GM12865 (cell line): ENCODE data around the gene LRRK1.

Source experiments
- DNase-seq: peaks from one replicate; pipeline ENCODE4 v3.0.0; 2010; ENCODE audit warnings: low read depth
- H3K4me3 ChIP-seq: 2 replicates; pipeline ENCODE4 v1.5.1; 2011; ENCODE audit warnings: mild to moderate bottlenecking, low read depth, low read length, control low read depth
- TF ChIP-seq, protein P1 (sequence below): IDR thresholded peaks from 2 replicates; pipeline ENCODE4 v1.5.1; 2011; ENCODE audit warnings: low read length, control low read depth, low read depth, inconsistent platforms; ENCODE audit not compliant: insufficient read depth; ENCODE audit errors: missing control alignments

The LRRK1 gene

DNA sequence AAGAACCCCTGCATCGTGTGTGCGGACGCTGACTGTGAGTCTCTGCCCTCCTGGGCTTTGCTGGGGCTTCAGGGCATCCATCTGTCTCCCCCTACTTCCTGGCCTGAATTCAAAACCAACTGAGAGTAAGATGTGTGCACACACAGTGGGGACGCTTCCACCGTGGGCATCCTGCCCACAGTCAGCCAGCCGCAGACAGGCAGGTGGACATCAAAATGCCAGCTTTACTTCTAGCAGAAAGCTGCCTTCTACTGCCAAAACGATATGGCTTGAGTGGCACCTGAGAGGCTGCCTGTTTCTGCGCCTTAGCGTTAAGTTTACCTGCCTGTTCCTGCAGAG, 21.0 kb upstream of the LRRK1 start:
- no peak overlapping the region for H3K4me3 ChIP-seq
- TF ChIP-seq, protein P1, sequence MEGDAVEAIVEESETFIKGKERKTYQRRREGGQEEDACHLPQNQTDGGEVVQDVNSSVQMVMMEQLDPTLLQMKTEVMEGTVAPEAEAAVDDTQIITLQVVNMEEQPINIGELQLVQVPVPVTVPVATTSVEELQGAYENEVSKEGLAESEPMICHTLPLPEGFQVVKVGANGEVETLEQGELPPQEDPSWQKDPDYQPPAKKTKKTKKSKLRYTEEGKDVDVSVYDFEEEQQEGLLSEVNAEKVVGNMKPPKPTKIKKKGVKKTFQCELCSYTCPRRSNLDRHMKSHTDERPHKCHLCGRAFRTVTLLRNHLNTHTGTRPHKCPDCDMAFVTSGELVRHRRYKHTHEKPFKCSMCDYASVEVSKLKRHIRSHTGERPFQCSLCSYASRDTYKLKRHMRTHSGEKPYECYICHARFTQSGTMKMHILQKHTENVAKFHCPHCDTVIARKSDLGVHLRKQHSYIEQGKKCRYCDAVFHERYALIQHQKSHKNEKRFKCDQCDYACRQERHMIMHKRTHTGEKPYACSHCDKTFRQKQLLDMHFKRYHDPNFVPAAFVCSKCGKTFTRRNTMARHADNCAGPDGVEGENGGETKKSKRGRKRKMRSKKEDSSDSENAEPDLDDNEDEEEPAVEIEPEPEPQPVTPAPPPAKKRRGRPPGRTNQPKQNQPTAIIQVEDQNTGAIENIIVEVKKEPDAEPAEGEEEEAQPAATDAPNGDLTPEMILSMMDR: no peak

DNA sequence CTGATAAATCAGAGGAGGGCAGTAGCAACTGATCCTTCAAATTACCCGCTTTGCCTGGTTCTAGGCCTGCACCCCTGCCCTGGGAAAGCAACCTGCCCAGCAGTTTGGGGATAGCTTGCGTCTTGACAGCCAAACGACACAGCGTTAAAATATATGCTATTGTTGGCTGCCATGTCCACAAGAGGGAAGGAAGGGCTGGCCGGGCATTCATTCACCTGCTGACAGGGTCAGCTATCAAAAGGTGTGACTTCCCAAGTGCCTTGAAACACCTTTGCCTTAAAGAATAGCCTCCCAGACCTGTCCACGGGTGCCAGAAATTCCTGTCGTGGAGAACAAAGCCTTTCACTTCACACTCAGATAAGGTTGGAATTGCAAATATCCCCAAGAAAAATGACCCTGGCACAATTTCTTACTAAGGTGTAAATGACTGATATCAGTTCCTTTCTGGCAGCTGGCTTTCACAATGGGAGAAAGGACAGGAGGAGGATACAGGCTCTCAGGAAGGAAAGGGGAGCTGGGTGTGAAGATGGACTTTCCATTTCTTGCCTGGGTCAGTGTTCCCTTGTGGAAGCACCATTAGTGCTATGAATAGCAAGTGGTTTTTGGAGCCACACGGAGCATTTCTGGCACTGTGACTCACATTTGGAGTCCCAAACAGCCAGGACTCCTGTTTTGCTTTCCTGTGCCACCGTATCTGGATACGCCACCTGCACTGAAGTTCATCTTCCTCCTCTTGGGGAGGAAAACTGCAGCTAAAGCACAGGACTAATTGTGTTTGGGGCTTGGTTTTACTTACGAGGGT, 20.3 kb upstream of the LRRK1 start:
- no peak for DNase-seq
- no peak overlapping the region for H3K4me3 ChIP-seq
- TF ChIP-seq, protein P1: no peak

More for the DNA sequence above, 21.0 kb upstream of the LRRK1 start:
- no peak for DNase-seq

DNA sequence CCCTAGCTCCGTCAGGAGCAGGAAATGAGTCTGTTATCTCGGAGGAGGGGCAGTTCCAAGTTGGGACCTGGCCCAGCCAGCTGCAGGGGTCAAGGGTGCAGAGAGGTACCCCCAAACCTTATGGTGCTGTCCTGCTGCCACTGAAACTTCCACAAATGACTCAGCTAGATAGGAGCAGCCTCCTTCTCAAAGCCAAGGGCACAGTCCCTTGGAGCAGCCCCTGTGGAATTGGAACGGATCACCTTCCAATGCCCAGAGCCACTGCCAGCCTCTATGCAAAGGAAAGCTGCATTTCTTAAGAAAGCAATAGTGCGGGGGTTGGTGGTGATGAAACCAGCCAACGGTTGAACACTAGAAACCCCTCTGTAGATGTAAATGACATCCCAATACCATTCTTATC, 19.6 kb upstream of the LRRK1 start:
- TF ChIP-seq, protein P1: no peak
- no peak overlapping the region for H3K4me3 ChIP-seq
- DNase-seq: no peak

DNA sequence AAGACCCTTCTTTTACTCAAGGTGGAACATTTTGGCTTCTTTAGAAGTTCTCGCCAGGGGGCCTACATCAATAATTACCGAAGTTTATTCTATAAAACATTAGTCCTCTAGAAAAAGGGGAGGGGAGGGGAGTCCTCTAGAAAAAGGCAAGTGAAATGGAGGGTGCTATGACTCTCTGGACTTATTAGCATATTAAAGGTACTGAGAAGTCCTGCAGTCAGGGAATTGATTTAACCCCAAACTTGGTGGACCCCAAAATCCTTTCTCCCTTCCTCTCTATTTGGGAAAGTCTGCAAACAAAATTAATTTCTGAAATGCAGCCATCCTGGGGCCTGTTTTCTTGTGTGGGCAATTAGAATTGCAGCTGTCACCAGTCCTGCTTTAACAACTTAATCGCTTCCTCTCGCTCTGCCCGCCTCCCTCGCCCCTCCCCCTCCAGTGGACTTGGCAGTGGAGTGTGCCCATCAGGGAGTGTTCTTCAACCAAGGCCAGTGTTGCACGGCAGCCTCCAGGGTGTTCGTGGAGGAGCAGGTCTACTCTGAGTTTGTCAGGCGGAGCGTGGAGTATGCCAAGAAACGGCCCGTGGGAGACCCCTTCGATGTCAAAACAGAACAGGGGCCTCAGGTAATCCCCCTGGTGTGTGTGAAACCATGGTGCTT, 18.9 kb upstream of the LRRK1 start:
- TF ChIP-seq, protein P1: no peak
- no peak overlapping the region for H3K4me3 ChIP-seq
- DNase-seq: no peak

DNA sequence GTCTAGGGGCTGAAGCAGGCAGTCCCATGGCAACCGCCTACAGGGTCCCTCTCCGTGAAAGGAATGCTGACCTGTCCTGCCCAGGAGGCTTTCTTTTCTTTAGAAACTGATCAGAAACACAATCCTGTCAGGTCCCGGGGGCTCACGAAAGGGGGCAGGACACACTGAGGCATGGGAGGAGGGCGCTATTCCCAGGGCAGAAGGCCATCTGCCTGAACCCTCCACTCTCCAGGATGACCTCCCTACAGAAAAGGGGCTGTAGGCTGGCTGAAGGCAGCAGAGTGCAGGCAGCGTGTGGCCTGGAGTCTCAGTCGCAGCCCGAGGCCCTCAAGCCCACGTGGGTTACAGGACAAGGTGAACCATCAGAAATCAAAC, 18.4 kb upstream of the LRRK1 start:
- no peak overlapping the region for H3K4me3 ChIP-seq
- DNase-seq: no peak
- TF ChIP-seq, protein P1: no peak

DNA sequence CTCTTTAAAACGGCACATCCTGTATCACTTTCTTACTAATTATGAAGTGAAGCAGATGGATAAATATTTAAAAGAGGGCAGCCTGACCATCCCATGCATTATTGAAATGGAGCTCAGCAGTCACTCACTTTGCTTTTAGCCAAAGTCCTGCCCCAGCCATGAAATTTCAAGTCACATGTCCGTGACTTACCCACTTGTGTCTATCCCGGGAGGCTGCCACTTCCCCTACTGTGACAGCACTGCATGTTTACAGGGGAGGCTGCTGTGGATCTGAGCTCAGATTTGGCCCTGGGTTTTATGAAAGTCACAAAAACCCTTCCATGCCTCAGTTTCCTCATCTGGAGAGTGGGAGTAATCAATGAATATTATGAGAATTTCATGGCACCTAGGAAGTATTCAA, 17.9 kb upstream of the LRRK1 start:
- no peak for DNase-seq
- TF ChIP-seq, protein P1: no peak

More for the DNA sequence above, 17.9 kb upstream of the LRRK1 start:
- H3K4me3 ChIP-seq: no peak overlapping the region
